ENCODE results near the gene PLCD3. TPM values are rescaled to one million over a fixed set of nuclear protein-coding genes. Genes with fewer than 3 reads are reported as not detected.

PLCD3 gene
- polyA plus RNA-seq, 1 of the 3 experiments (the other 2 are of a cell fraction), result 59.7 TPM

- Histone ChIP-seq H2AFZ (ENCODE audit: low read depth) (no peak overlapping the region), H3K27ac (ENCODE audit: low read depth in 2 of 2, low read length in 1 of 2) (no peak overlapping the region), H3K4me1 (ENCODE audit: control insufficient read depth in 1 of 2, insufficient read depth in 2 of 2, low read depth in 1 of 2, low read length in 1 of 2) (peaks cover 0 to 11% of the 10 kb centered on the region in 2 experiments; a peak in 3 of 4 replicates), H3K27me3 (ENCODE audit: insufficient read depth) (no peaks in the 10 kb centered on the region), H3K4me2 (no peak overlapping the region), H3K4me3 (ENCODE audit: low read depth in 2 of 2, low read length in 1 of 2) (no peak overlapping the region), H4K20me1 (ENCODE audit: insufficient read depth) (no peaks in the 10 kb centered on the region), H3K9me3 (no peaks in the 10 kb centered on the region), H3K9me2 (no peaks in the 10 kb centered on the region), H3K9ac (no peak overlapping the region), H3K36me3 (replicated peaks in 1 of 2; ENCODE audit: control insufficient read depth in 1 of 2, insufficient read depth in 2 of 2, low read length in 1 of 2) (peaks cover 42 to 54% of the 10 kb centered on the region in 2 experiments), H3K79me2 (ENCODE audit: insufficient read depth) (peaks cover 23% of the 10 kb centered on the region), H3F3A (replicated peaks; ENCODE audit: insufficient read depth) (peaks cover 21% of the 10 kb centered on the region)
- 94% methylated on average over 5 of the region's 11 CpGs for WGBS (ENCODE audit: low lambda C conversion rate)
- POLR2A ChIA-PET, result no interaction called here
- DNase-seq, result no peak
- CTCF ChIA-PET, result interaction anchor here (0.7 to 14.8 kb wide), 13 partner anchors 9 to 317 kb away, joined by 3 to 194 read pairs (median 6); partner anchors contain the start of genes ACBD4 and PLCD3
- TF ChIP-seq TCF12 (IDR thresholded peaks at IDR 0.05) (no peak), USF2 (IDR thresholded peaks at IDR 0.05; ENCODE audit: borderline replicate concordance, low read depth, low read length) (no peak), YY1 (IDR thresholded peaks at IDR 0.05; ENCODE audit: low read depth) (no peak), REST (IDR thresholded peaks at IDR 0.05; ENCODE audit: low read depth, low read length) (no peak), ZBTB33 (IDR thresholded peaks at IDR 0.05; ENCODE audit: borderline replicate concordance, low read depth) (no peak), MAX (IDR thresholded peaks at IDR 0.05; ENCODE audit: low read depth) (no peak), TAF1 (IDR thresholded peaks at IDR 0.05; ENCODE audit: borderline replicate concordance, low read depth, low read length) (no peak), TEAD4 (IDR thresholded peaks at IDR 0.05; ENCODE audit: borderline replicate concordance, insufficient read depth) (no peak), MXI1 (IDR thresholded peaks at IDR 0.05; ENCODE audit: low read depth, low read length) (no peak), POLR2AphosphoS5 (IDR thresholded peaks at IDR 0.05; ENCODE audit: low read depth, low read length) (no peak), JUND (IDR thresholded peaks at IDR 0.05) (no peak), RXRA (IDR thresholded peaks at IDR 0.05; ENCODE audit: borderline replicate concordance, low read depth) (no peak), GABPA (IDR thresholded peaks at IDR 0.05; ENCODE audit: low read depth) (no peak), RFX5 (IDR thresholded peaks at IDR 0.05; ENCODE audit: low read length) (no peak), SMC3 (IDR thresholded peaks at IDR 0.05; ENCODE audit: low read depth, low read length) (no peak), RCOR1 (IDR thresholded peaks at IDR 0.05; ENCODE audit: low read length) (no peak)
These were observed 35.4 kb downstream of the PLCD3 start for GRCh38 chr17:45096926-45097325.
